ENCODE results near the gene PAK1IP1.
A peak's percentile ranks its signal among the peaks of the same experiment; 100 is the strongest.

Gene PAK1IP1

GRCh38 chr6:10695086-10695657 is 400 bp downstream of the PAK1IP1 start:
- peak; percentile 33 for DNase-seq

GRCh38 chr6:10696655-10697054 is 1.9 kb downstream of the PAK1IP1 start:
- DNase-seq: no peak

GRCh38 chr6:10713962-10714361 is 19.2 kb downstream of the PAK1IP1 start:
- DNase-seq: no peak

GRCh38 chr6:10719296-10719963 is 24.7 kb downstream of the PAK1IP1 start:
- DNase-seq: peak; percentile 75

- no peak for DNase-seq
These were observed 25.1 kb downstream of the PAK1IP1 start for GRCh38 chr6:10719964-10720264.

- peak; percentile 55 for DNase-seq
These were observed 25.6 kb downstream of the PAK1IP1 start for GRCh38 chr6:10720265-10720959.

- peak; percentile 61 for DNase-seq
These were observed 26.4 kb downstream of the PAK1IP1 start for GRCh38 chr6:10720960-10721849.

- peak; percentile 40 for DNase-seq
These were observed 27.2 kb downstream of the PAK1IP1 start for GRCh38 chr6:10721850-10722569.

- DNase-seq: no peak
These were observed 27.7 kb downstream of the PAK1IP1 start for GRCh38 chr6:10722570-10722819.

GRCh38 chr6:10722820-10723566 is 28.2 kb downstream of the PAK1IP1 start, which contains the start of gene TMEM14C:
Gene TMEM14C, plus strand, starts transcription at chr6:10723070. Its CDS starts 1,544 bp downstream, at chr6:10724614.
- peak; percentile 94 for DNase-seq

GRCh38 chr6:10723567-10723881 is 28.8 kb downstream of the PAK1IP1 start:
- DNase-seq: peak; percentile 36

GRCh38 chr6:10725044-10725443 is 30.3 kb downstream of the PAK1IP1 start:
- peak; percentile 97 for DNase-seq

- DNase-seq: no peak
These were observed 30.9 kb downstream of the PAK1IP1 start for GRCh38 chr6:10725716-10726115.

GRCh38 chr6:10730254-10730653 is 35.5 kb downstream of the PAK1IP1 start:
- no peak for DNase-seq

- peak; percentile 21 for DNase-seq
These were observed 38.5 kb downstream of the PAK1IP1 start for GRCh38 chr6:10733151-10733715.

- DNase-seq: no peak
These were observed 39.1 kb downstream of the PAK1IP1 start for GRCh38 chr6:10733863-10734262.

- no peak for DNase-seq
These were observed 42.0 kb downstream of the PAK1IP1 start for GRCh38 chr6:10736731-10737130.

- DNase-seq: no peak
These were observed 45.3 kb downstream of the PAK1IP1 start for GRCh38 chr6:10740061-10740460.

GRCh38 chr6:10741643-10742042 is 46.9 kb downstream of the PAK1IP1 start:
- DNase-seq: peak; percentile 28

- DNase-seq: no peak
These were observed 47.5 kb downstream of the PAK1IP1 start for GRCh38 chr6:10742251-10742650.

- no peak for DNase-seq
These were observed 48.7 kb downstream of the PAK1IP1 start for GRCh38 chr6:10743515-10743914.

GRCh38 chr6:10745116-10745515 is 50.3 kb downstream of the PAK1IP1 start:
- DNase-seq: no peak

Data from hematopoietic multipotent progenitor cell treated with erythropoietin and hydrocortisone succinate and interleukin-3 and kit ligand, for 8 days (in vitro differentiated cells).